SJSA1 (cell line): ENCODE results near the gene C10orf95. TPM values are rescaled to one million over a fixed set of nuclear protein-coding genes. Genes with fewer than 3 reads are reported as not detected.

ENCODE experiments used
- DNase-seq, 2 experiments: peaks; one replicate each; pipeline ENCODE4 v3.0.0-alpha.2; 2015 to 2020; ENCODE audit warnings: low spot score in 2 of 2, low read depth in 1 of 2
- H3K27ac ChIP-seq: fragments of 250-450 bp; sonication (Bioruptor Pico); 2 replicates; pipeline ENCODE4 v1.5.1; 2020; ENCODE audit warnings: mild to moderate bottlenecking, moderate library complexity
- H3K27me3 ChIP-seq: fragments of 250-450 bp; sonication (Bioruptor Pico); replicated peaks from 2 replicates; pipeline ENCODE4 v1.5.1; 2020; ENCODE audit warnings: mild to moderate bottlenecking, moderate library complexity
- H3K36me3 ChIP-seq: fragments of 250-450 bp; sonication (Bioruptor Pico); 2 replicates; pipeline ENCODE4 v1.5.1; 2020; ENCODE audit warnings: mild to moderate bottlenecking
- H3K4me1 ChIP-seq: fragments of 250-450 bp; sonication (Bioruptor Pico); replicated peaks from 2 replicates; pipeline ENCODE4 v1.6.1; 2021; ENCODE audit warnings: mild to moderate bottlenecking
- H3K4me3 ChIP-seq: fragments of 250-450 bp; sonication (Bioruptor Pico); 2 replicates; pipeline ENCODE4 v1.5.1; 2020; ENCODE audit warnings: mild to moderate bottlenecking
- H3K9me3 ChIP-seq: fragments of 250-450 bp; sonication (Bioruptor Pico); replicated peaks from 2 replicates; pipeline ENCODE4 v1.5.1; 2020; ENCODE audit warnings: mild to moderate bottlenecking
- total RNA-seq: library from RNA; depleted of rRNA; stranded (reverse); fragments of >200 nt; shearing (Covaris generic); gene quantifications from 2 replicates; pipeline ENCODE4 v1.2.3, GENCODE V29; 2014

The C10orf95 gene
- total RNA-seq, 1 experiment from 2014 or later = not detected

GRCh38 chr10:102435529-102436233 lies 15.7 kb downstream of the C10orf95 start:
- DNase-seq = no peak
- H3K9me3 ChIP-seq = no peaks in the 10 kb centered on the region
- H3K4me1 ChIP-seq = peaks cover 7% of the 10 kb centered on the region
- no peak overlapping the region for H3K4me3 ChIP-seq
- H3K36me3 ChIP-seq = peaks cover 3% of the 10 kb centered on the region; the same call in 1 of the 2 replicates
- no peak overlapping the region for H3K27ac ChIP-seq
- H3K27me3 ChIP-seq = no peaks in the 10 kb centered on the region

GRCh38 chr10:102435133-102435497 lies 16.2 kb downstream of the C10orf95 start:
- no peak overlapping the region for H3K4me3 ChIP-seq
- no peak for DNase-seq
- peaks cover 3% of the 10 kb centered on the region; the same call in 1 of the 2 replicates for H3K36me3 ChIP-seq
- H3K27ac ChIP-seq = no peak overlapping the region
- no peaks in the 10 kb centered on the region for H3K27me3 ChIP-seq
- no peaks in the 10 kb centered on the region for H3K9me3 ChIP-seq
- peaks cover 7% of the 10 kb centered on the region for H3K4me1 ChIP-seq

- Histone ChIP-seq H3K27me3 (no peaks in the 10 kb centered on the region), H3K36me3 (peaks cover 3% of the 10 kb centered on the region; the same call in 1 of the 2 replicates), H3K9me3 (no peaks in the 10 kb centered on the region), H3K4me1 (peaks cover 7% of the 10 kb centered on the region), H3K27ac (no peak overlapping the region), H3K4me3 (no peak overlapping the region)
- DNase-seq = no peak
These were observed 16.8 kb downstream of the C10orf95 start for GRCh38 chr10:102434394-102435132.

GRCh38 chr10:102433619-102434046 lies 17.7 kb downstream of the C10orf95 start:
- Histone ChIP-seq H3K27ac (no peak overlapping the region), H3K4me3 (no peak overlapping the region), H3K27me3 (no peaks in the 10 kb centered on the region), H3K36me3 (peaks cover 3% of the 10 kb centered on the region; the same call in 1 of the 2 replicates), H3K9me3 (no peaks in the 10 kb centered on the region), H3K4me1 (peaks cover 7% of the 10 kb centered on the region)
- no peak for DNase-seq

- H3K4me1 ChIP-seq = peaks cover 7% of the 10 kb centered on the region
- no peaks in the 10 kb centered on the region for H3K9me3 ChIP-seq
- peak within 1 kb of the TSS; percentile 41 for H3K27ac ChIP-seq
- DNase-seq = peak; percentile 95 to 97
- H3K36me3 ChIP-seq = peaks cover 3% of the 10 kb centered on the region; the same call in 1 of the 2 replicates
- peak within 1 kb of the TSS; percentile 67 for H3K4me3 ChIP-seq
- no peaks in the 10 kb centered on the region for H3K27me3 ChIP-seq
These were observed 19.0 kb downstream of the C10orf95 start, which contains the start of gene CUEDC2 for GRCh38 chr10:102432162-102432950. CUEDC2 (minus strand) TSS chr10:102432574; CDS start chr10:102425188, 7,386 bp downstream.

- Histone ChIP-seq H3K27me3 (no peaks in the 10 kb centered on the region), H3K4me1 (peaks cover 7% of the 10 kb centered on the region), H3K4me3 (peak overlapping the region; percentile 67), H3K9me3 (no peaks in the 10 kb centered on the region), H3K36me3 (peaks cover 3% of the 10 kb centered on the region; the same call in 1 of the 2 replicates), H3K27ac (peak overlapping the region; percentile 41; the same call in 1 of the 2 replicates)
- no peak for DNase-seq
These were observed 19.8 kb downstream of the C10orf95 start for GRCh38 chr10:102431452-102432124.

- DNase-seq = no peak
- Histone ChIP-seq H3K36me3 (peaks cover 8% of the 10 kb centered on the region), H3K9me3 (no peaks in the 10 kb centered on the region), H3K27me3 (no peaks in the 10 kb centered on the region), H3K4me1 (peaks cover 7% of the 10 kb centered on the region), H3K27ac (no peak overlapping the region), H3K4me3 (no peak overlapping the region)
These were observed 21.9 kb downstream of the C10orf95 start for GRCh38 chr10:102429468-102429867.

GRCh38 chr10:102426803-102427287 lies 24.5 kb downstream of the C10orf95 start:
- Histone ChIP-seq H3K27me3 (no peaks in the 10 kb centered on the region), H3K9me3 (no peaks in the 10 kb centered on the region; the same call in 1 of the 2 replicates), H3K4me1 (peaks cover 14% of the 10 kb centered on the region), H3K36me3 (peaks cover 31% of the 10 kb centered on the region), H3K27ac (no peak overlapping the region), H3K4me3 (no peak overlapping the region)
- DNase-seq = no peak

GRCh38 chr10:102425444-102425843 lies 25.9 kb downstream of the C10orf95 start:
- H3K27me3 ChIP-seq = no peaks in the 10 kb centered on the region
- H3K27ac ChIP-seq = no peak overlapping the region
- H3K4me1 ChIP-seq = peaks cover 13% of the 10 kb centered on the region
- no peak overlapping the region for H3K4me3 ChIP-seq
- H3K36me3 ChIP-seq = peaks cover 34% of the 10 kb centered on the region
- no peak for DNase-seq
- H3K9me3 ChIP-seq = no peaks in the 10 kb centered on the region; the same call in 1 of the 2 replicates

GRCh38 chr10:102424916-102425315 lies 26.4 kb downstream of the C10orf95 start:
- Histone ChIP-seq H3K9me3 (no peaks in the 10 kb centered on the region; the same call in 1 of the 2 replicates), H3K4me3 (no peak overlapping the region), H3K27ac (no peak overlapping the region), H3K4me1 (peaks cover 18% of the 10 kb centered on the region), H3K27me3 (no peaks in the 10 kb centered on the region), H3K36me3 (peaks cover 34% of the 10 kb centered on the region)
- DNase-seq = no peak

GRCh38 chr10:102424145-102424544 lies 27.2 kb downstream of the C10orf95 start:
- Histone ChIP-seq H3K27me3 (peaks cover 3% of the 10 kb centered on the region), H3K36me3 (peaks cover 34% of the 10 kb centered on the region), H3K4me1 (peaks cover 26% of the 10 kb centered on the region), H3K9me3 (no peaks in the 10 kb centered on the region; the same call in 1 of the 2 replicates), H3K27ac (no peak overlapping the region), H3K4me3 (no peak overlapping the region)
- DNase-seq = no peak

- H3K27me3 ChIP-seq = peaks cover 7% of the 10 kb centered on the region
- H3K36me3 ChIP-seq = peaks cover 34% of the 10 kb centered on the region
- DNase-seq = no peak
- peaks cover 28% of the 10 kb centered on the region for H3K4me1 ChIP-seq
- H3K4me3 ChIP-seq = no peak overlapping the region
- no peak overlapping the region for H3K27ac ChIP-seq
- H3K9me3 ChIP-seq = no peaks in the 10 kb centered on the region; the same call in 1 of the 2 replicates
These were observed 27.9 kb downstream of the C10orf95 start for GRCh38 chr10:102423372-102423968.
